ENCODE measurements around the gene RGS8. TPM values are rescaled to one million over a fixed set of nuclear protein-coding genes. Genes with fewer than 3 reads are reported as not detected.

RGS8 gene
- total RNA-seq, 1 donor from 2014 or later = 0.03 TPM

DNA sequence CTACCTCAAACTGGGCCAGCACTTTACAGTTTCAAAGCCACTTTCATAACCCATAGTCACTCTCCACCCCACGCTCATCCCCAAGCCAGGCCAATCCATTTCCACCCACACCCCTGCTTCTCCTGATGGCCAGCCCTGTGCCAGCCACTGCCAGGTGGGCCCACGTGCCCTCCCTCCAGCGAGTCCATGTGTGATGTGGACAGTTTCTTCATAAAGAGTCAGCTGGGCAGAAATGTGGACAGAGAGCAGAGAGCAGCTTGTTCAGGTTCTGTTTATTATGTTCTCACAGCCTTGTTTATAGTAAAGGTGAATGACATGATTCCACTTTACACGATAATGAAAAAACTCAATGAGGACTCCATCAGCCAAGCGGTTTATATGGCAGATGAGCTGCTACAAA is 42.8 kb downstream of the RGS8 start:
- DNase-seq (ENCODE audit: low spot score) = no peak

DNA sequence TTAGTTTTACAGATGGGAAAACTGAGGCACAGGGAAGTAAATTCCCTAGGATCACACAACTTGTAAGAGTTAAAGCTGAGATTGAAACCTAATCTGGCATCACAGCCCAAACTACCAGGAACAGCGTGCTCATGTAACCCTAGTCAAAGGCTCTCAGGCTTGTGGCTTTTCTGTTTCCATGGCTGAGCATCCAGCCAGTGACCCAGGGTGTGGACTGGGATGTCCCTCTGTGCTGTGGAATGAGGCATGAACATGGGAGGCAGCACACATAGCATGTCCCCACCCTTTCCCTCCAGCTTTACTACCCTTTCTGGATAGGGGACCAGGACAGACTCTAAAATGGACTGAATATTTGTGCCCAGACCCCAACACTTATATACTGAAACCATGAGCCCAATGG is 45.1 kb downstream of the RGS8 start:
- no peak for DNase-seq (ENCODE audit: low spot score)

GRCh38 chr1:182637769-182638168 is 46.6 kb downstream of the RGS8 start:
- no peak for DNase-seq (ENCODE audit: low spot score)

DNA sequence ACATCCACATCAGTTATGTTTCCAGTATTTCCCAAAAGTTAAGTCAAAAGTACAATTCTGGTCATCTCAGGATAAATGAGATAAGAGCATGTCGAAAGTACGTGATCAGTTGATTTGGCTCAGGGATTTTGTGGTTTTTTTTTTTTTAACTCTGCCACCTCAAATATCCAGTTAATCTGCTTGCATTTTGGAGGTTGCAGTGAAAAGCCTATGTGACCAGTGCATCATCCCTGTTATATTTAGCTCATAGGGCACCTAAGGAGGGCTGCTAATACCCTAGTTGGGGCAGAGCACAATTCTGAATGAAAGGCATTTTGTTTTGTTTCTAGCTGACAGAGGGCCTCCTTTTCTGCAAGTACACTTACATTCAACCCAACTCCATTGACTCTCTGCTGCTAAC is 48.5 kb downstream of the RGS8 start:
- no peak for DNase-seq (ENCODE audit: low spot score)

Other genes with a start within 250 kb of the RGS8 start
- gene RGSL1, start 234.4 kb downstream of the RGS8 start, total RNA-seq = not detected
- 16.7 TPM for gene RNASEL, start 95.3 kb downstream of the RGS8 start, total RNA-seq
- 5.8 TPM for gene RGS16, start 80.2 kb downstream of the RGS8 start, total RNA-seq
- gene NPL, start 105.2 kb upstream of the RGS8 start, total RNA-seq = 19.3 TPM
- 113 TPM for gene DHX9, start 154.8 kb upstream of the RGS8 start, total RNA-seq